Astrocyte of the spinal cord (primary cell): ENCODE measurements around the gene HSPH1.

Source experiments
- DNase-seq: peaks from one replicate; pipeline ENCODE4 v3.0.0; 2011; ENCODE audit warnings: low read depth, low spot score
- H3K4me3 ChIP-seq: 2 replicates; pipeline ENCODE4 v1.5.1; 2011; ENCODE audit warnings: low read depth, mild to moderate bottlenecking, low read length, moderate library complexity
- CTCF ChIP-seq: IDR thresholded peaks from 2 replicates; pipeline ENCODE4 v1.5.1; 2012; ENCODE audit warnings: low read depth, mild to moderate bottlenecking, low read length, inconsistent platforms
- in situ Hi-C: cut with HindIII; loops from 2 replicates; pipeline ENCODE4 v1.10.0; 2017; ENCODE audit warnings: low sequenced_read_pairs

HSPH1 gene

GRCh38 chr13:31201341-31202031 is 39.8 kb upstream of the HSPH1 start:
- no peak for DNase-seq
- peak overlapping the region; percentile 55 for H3K4me3 ChIP-seq
- no peak for TF ChIP-seq CTCF
- in situ Hi-C loops = no loop called here

- no peak for TF ChIP-seq CTCF
- H3K4me3 ChIP-seq = peak overlapping the region; percentile 55
- in situ Hi-C loops = no loop called here
- DNase-seq = peak; percentile 21
Observed at GRCh38 chr13:31200637-31200971, 38.9 kb upstream of the HSPH1 start.

- peak within 1 kb of the TSS; percentile 55 for H3K4me3 ChIP-seq
- TF ChIP-seq CTCF = peak; percentile 77
- peak; percentile 63 for DNase-seq
- in situ Hi-C loops = no loop called here
Observed at GRCh38 chr13:31199849-31200636, 38.3 kb upstream of the HSPH1 start, which contains the start of gene B3GLCT. TSS of gene B3GLCT (plus strand) at chr13:31199975. CDS start at chr13:31200085, 110 bp downstream.

- in situ Hi-C loops = no loop called here
- TF ChIP-seq CTCF = no peak
- DNase-seq = no peak
- peak overlapping the region; percentile 39 for H3K4me3 ChIP-seq
Observed at GRCh38 chr13:31199527-31199848, 37.8 kb upstream of the HSPH1 start.

- TF ChIP-seq CTCF = no peak
- DNase-seq = no peak
- in situ Hi-C loops = no loop called here
Observed at GRCh38 chr13:31198519-31198918, 36.8 kb upstream of the HSPH1 start.

GRCh38 chr13:31196992-31197391 is 35.3 kb upstream of the HSPH1 start:
- in situ Hi-C loops = no loop called here
- no peak overlapping the region for H3K4me3 ChIP-seq
- DNase-seq = no peak
- no peak for TF ChIP-seq CTCF

More at GRCh38 chr13:31198519-31198918, 36.8 kb upstream of the HSPH1 start:
- H3K4me3 ChIP-seq = no peak overlapping the region
